GM18505 (cell line): Measurements from ENCODE around the gene MRRF.
A peak's percentile ranks its signal among the peaks of the same experiment; 100 is the strongest.

Experiments used
- ATAC-seq: cut with Tn5 transposase; IDR thresholded peaks from one replicate; pipeline ENCODE4 v1.9.1; 2021; ENCODE audit not compliant: unreplicated experiment
- POLR2A ChIP-seq: IDR thresholded peaks from 4 replicates; pipeline ENCODE4 v1.6.1; 2011; ENCODE audit warnings: borderline replicate concordance; ENCODE audit not compliant: insufficient read depth, insufficient read length; ENCODE audit errors: extremely low read depth

The MRRF gene

GRCh38 chr9:122370869-122371755 is 106.4 kb downstream of the MRRF start, which contains the start of gene PTGS1:
PTGS1 (plus strand) TSS chr9:122371024; CDS start chr9:122371085, 61 bp downstream.
- TF ChIP-seq POLR2A: no peak
- ATAC-seq: peak; percentile 54

- ATAC-seq: no peak
- TF ChIP-seq POLR2A: no peak
These were observed 107.2 kb downstream of the MRRF start for GRCh38 chr9:122371846-122372245.

- ATAC-seq: no peak
- TF ChIP-seq POLR2A: no peak
These were observed 108.5 kb downstream of the MRRF start for GRCh38 chr9:122372856-122373845.

- ATAC-seq: no peak
- no peak for TF ChIP-seq POLR2A
These were observed 110.3 kb downstream of the MRRF start for GRCh38 chr9:122374885-122375420.

GRCh38 chr9:122376796-122377195 is 112.1 kb downstream of the MRRF start:
- ATAC-seq: no peak
- TF ChIP-seq POLR2A: no peak

GRCh38 chr9:122377241-122378164 is 112.8 kb downstream of the MRRF start:
- no peak for ATAC-seq
- no peak for TF ChIP-seq POLR2A

GRCh38 chr9:122378236-122378635 is 113.6 kb downstream of the MRRF start:
- no peak for ATAC-seq
- no peak for TF ChIP-seq POLR2A

GRCh38 chr9:122379340-122379739 is 114.7 kb downstream of the MRRF start:
- ATAC-seq: no peak
- no peak for TF ChIP-seq POLR2A

- no peak for ATAC-seq
- TF ChIP-seq POLR2A: no peak
These were observed 115.6 kb downstream of the MRRF start for GRCh38 chr9:122380293-122380692.
